ENCODE measurements around the gene MTOR. TPM values are rescaled to one million over a fixed set of nuclear protein-coding genes. Genes with fewer than 3 reads are reported as not detected.
"Not testable (repeated sequence)": the region's sequence is repeated elsewhere in the genome, so short reads cannot be mapped to it uniquely, and the experiment has no call there.

The MTOR gene
- total RNA-seq, 1 experiment from 2014 or later, result 36.4 TPM

- H3K79me2 ChIP-seq (ENCODE audit: low read length), result peaks cover 52% of the 10 kb centered on the region
- peak overlapping the region; percentile 90 for H3K4me2 ChIP-seq (ENCODE audit: low read depth, low read length, poor library complexity, severe bottlenecking)
- DNase-seq, result peak; percentile 54
- no peaks in the 10 kb centered on the region for H4K20me1 ChIP-seq (ENCODE audit: insufficient read depth, low read depth, low read length)
- peak overlapping the region; percentile 84 for H3K4me3 ChIP-seq (ENCODE audit: low read length)
- H3K9me2 ChIP-seq (replicated peaks; ENCODE audit: insufficient read depth, low read length), result no peaks in the 10 kb centered on the region
- peak overlapping the region; percentile 52; the same call in 1 of the 2 replicates for H3K27ac ChIP-seq (ENCODE audit: low read length)
- H3K9me3 ChIP-seq (ENCODE audit: low read length), result no peaks in the 10 kb centered on the region
- peak overlapping the region; percentile 60 for H2AFZ ChIP-seq (ENCODE audit: low read length)
- peak overlapping the region; percentile 92 for H3K9ac ChIP-seq (ENCODE audit: low read length)
- no peaks in the 10 kb centered on the region for H3K27me3 ChIP-seq (ENCODE audit: low read length)
- no peaks in the 10 kb centered on the region for H3K36me3 ChIP-seq (ENCODE audit: insufficient read depth, low read length)
- H3K4me1 ChIP-seq (ENCODE audit: low read length), result peaks cover 24% of the 10 kb centered on the region
Measured at GRCh38 chr1:11273595-11274234, 11.4 kb upstream of the MTOR start.

GRCh38 chr1:11272832-11273594 is 10.7 kb upstream of the MTOR start, which contains the start of gene UBIAD1:
Gene UBIAD1, plus strand, starts transcription at chr1:11273198. Its CDS starts 334 bp downstream, at chr1:11273532.
- Histone ChIP-seq H3K9ac (ENCODE audit: low read length) (peak within 1 kb of the TSS; percentile 92), H3K4me3 (ENCODE audit: low read length) (peak within 1 kb of the TSS; percentile 84), H3K9me3 (ENCODE audit: low read length) (no peaks in the 10 kb centered on the region), H4K20me1 (ENCODE audit: insufficient read depth, low read depth, low read length) (no peaks in the 10 kb centered on the region), H2AFZ (ENCODE audit: low read length) (peak within 1 kb of the TSS; percentile 60), H3K36me3 (ENCODE audit: insufficient read depth, low read length) (no peaks in the 10 kb centered on the region), H3K9me2 (replicated peaks; ENCODE audit: insufficient read depth, low read length) (no peaks in the 10 kb centered on the region), H3K4me1 (ENCODE audit: low read length) (peaks cover 24% of the 10 kb centered on the region), H3K4me2 (ENCODE audit: low read depth, low read length, poor library complexity, severe bottlenecking) (peak within 1 kb of the TSS; percentile 90), H3K27me3 (ENCODE audit: low read length) (no peaks in the 10 kb centered on the region), H3K27ac (ENCODE audit: low read length) (peak within 1 kb of the TSS; percentile 52), H3K79me2 (ENCODE audit: low read length) (peaks cover 46% of the 10 kb centered on the region)
- peak; percentile 96 for DNase-seq

GRCh38 chr1:11272544-11272831 is 10.1 kb upstream of the MTOR start:
- Histone ChIP-seq H2AFZ (ENCODE audit: low read length) (no peak overlapping the region), H3K9me3 (ENCODE audit: low read length) (no peaks in the 10 kb centered on the region), H3K9me2 (replicated peaks; ENCODE audit: insufficient read depth, low read length) (no peaks in the 10 kb centered on the region), H3K9ac (ENCODE audit: low read length) (peak overlapping the region; percentile 36), H3K36me3 (ENCODE audit: insufficient read depth, low read length) (no peaks in the 10 kb centered on the region), H3K4me3 (ENCODE audit: low read length) (peak overlapping the region; percentile 56), H3K27ac (ENCODE audit: low read length) (no peak overlapping the region), H3K27me3 (ENCODE audit: low read length) (no peaks in the 10 kb centered on the region), H3K79me2 (ENCODE audit: low read length) (peaks cover 41% of the 10 kb centered on the region), H3K4me2 (ENCODE audit: low read depth, low read length, poor library complexity, severe bottlenecking) (peak overlapping the region; percentile 62), H4K20me1 (ENCODE audit: insufficient read depth, low read depth, low read length) (no peaks in the 10 kb centered on the region), H3K4me1 (ENCODE audit: low read length) (peaks cover 24% of the 10 kb centered on the region)
- no peak for DNase-seq

- H3K4me2 ChIP-seq (ENCODE audit: low read depth, low read length, poor library complexity, severe bottlenecking); H3K9ac ChIP-seq (ENCODE audit: low read length); H2AFZ ChIP-seq (ENCODE audit: low read length); H3K27me3 ChIP-seq (ENCODE audit: low read length); DNase-seq; H3K36me3 ChIP-seq (ENCODE audit: insufficient read depth, low read length); H3K4me3 ChIP-seq (ENCODE audit: low read length); H4K20me1 ChIP-seq (ENCODE audit: insufficient read depth, low read depth, low read length); H3K79me2 ChIP-seq (ENCODE audit: low read length); H3K4me1 ChIP-seq (ENCODE audit: low read length); H3K9me3 ChIP-seq (ENCODE audit: low read length); H3K9me2 ChIP-seq (replicated peaks; ENCODE audit: insufficient read depth, low read length); H3K27ac ChIP-seq (ENCODE audit: low read length): not testable (repeated sequence)
Measured at GRCh38 chr1:11267350-11268337, 5.3 kb upstream of the MTOR start.

- H3K9me3 ChIP-seq (ENCODE audit: low read length), result no peaks in the 10 kb centered on the region
- H2AFZ ChIP-seq (ENCODE audit: low read length), result no peak overlapping the region
- peaks cover 7% of the 10 kb centered on the region for H3K4me1 ChIP-seq (ENCODE audit: low read length)
- H4K20me1 ChIP-seq (ENCODE audit: insufficient read depth, low read depth, low read length), result no peaks in the 10 kb centered on the region
- DNase-seq, result no peak
- H3K4me2 ChIP-seq (ENCODE audit: low read depth, low read length, poor library complexity, severe bottlenecking), result no peak overlapping the region
- H3K36me3 ChIP-seq (ENCODE audit: insufficient read depth, low read length), result no peaks in the 10 kb centered on the region
- no peaks in the 10 kb centered on the region for H3K9me2 ChIP-seq (replicated peaks; ENCODE audit: insufficient read depth, low read length)
- H3K79me2 ChIP-seq (ENCODE audit: low read length), result peaks cover 9% of the 10 kb centered on the region
- H3K9ac ChIP-seq (ENCODE audit: low read length), result no peak overlapping the region
- H3K27ac ChIP-seq (ENCODE audit: low read length), result no peak overlapping the region
- no peaks in the 10 kb centered on the region for H3K27me3 ChIP-seq (ENCODE audit: low read length)
- H3K4me3 ChIP-seq (ENCODE audit: low read length), result no peak overlapping the region
Measured at GRCh38 chr1:11266268-11267074, 4.1 kb upstream of the MTOR start.

- H3K27ac ChIP-seq (ENCODE audit: low read length), result no peak overlapping the region
- H3K79me2 ChIP-seq (ENCODE audit: low read length), result peaks cover 23% of the 10 kb centered on the region
- no peaks in the 10 kb centered on the region for H3K27me3 ChIP-seq (ENCODE audit: low read length)
- H3K9ac ChIP-seq (ENCODE audit: low read length), result no peak overlapping the region
- H3K9me2 ChIP-seq (replicated peaks; ENCODE audit: insufficient read depth, low read length), result no peaks in the 10 kb centered on the region
- H3K4me3 ChIP-seq (ENCODE audit: low read length), result no peak overlapping the region
- DNase-seq, result no peak
- H4K20me1 ChIP-seq (ENCODE audit: insufficient read depth, low read depth, low read length), result no peaks in the 10 kb centered on the region
- H3K4me1 ChIP-seq (ENCODE audit: low read length), result peaks cover 26% of the 10 kb centered on the region
- H3K36me3 ChIP-seq (ENCODE audit: insufficient read depth, low read length), result peaks cover 43% of the 10 kb centered on the region
- no peaks in the 10 kb centered on the region for H3K9me3 ChIP-seq (ENCODE audit: low read length)
- H2AFZ ChIP-seq (ENCODE audit: low read length), result no peak overlapping the region
- H3K4me2 ChIP-seq (ENCODE audit: low read depth, low read length, poor library complexity, severe bottlenecking), result no peak overlapping the region
Measured at GRCh38 chr1:11256299-11256698, 6.1 kb downstream of the MTOR start.

GRCh38 chr1:11253226-11253625 is 9.1 kb downstream of the MTOR start:
- Histone ChIP-seq H3K4me2 (ENCODE audit: low read depth, low read length, poor library complexity, severe bottlenecking) (no peak overlapping the region), H3K4me3 (ENCODE audit: low read length) (no peak overlapping the region), H3K9me3 (ENCODE audit: low read length) (no peaks in the 10 kb centered on the region), H3K4me1 (ENCODE audit: low read length) (peaks cover 20% of the 10 kb centered on the region), H4K20me1 (ENCODE audit: insufficient read depth, low read depth, low read length) (no peaks in the 10 kb centered on the region), H3K36me3 (ENCODE audit: insufficient read depth, low read length) (peaks cover 44% of the 10 kb centered on the region), H2AFZ (ENCODE audit: low read length) (no peak overlapping the region), H3K27ac (ENCODE audit: low read length) (no peak overlapping the region), H3K9ac (ENCODE audit: low read length) (no peak overlapping the region), H3K9me2 (replicated peaks; ENCODE audit: insufficient read depth, low read length) (no peaks in the 10 kb centered on the region), H3K27me3 (ENCODE audit: low read length) (no peaks in the 10 kb centered on the region), H3K79me2 (ENCODE audit: low read length) (peaks cover 10% of the 10 kb centered on the region; the same call in 1 of the 2 replicates)
- DNase-seq, result no peak

Measured in Karpas-422 (cell line).